Stimulated activated CD8-positive, alpha-beta memory T cell treated with anti-CD3 and anti-CD28 coated beads, Interleukin-4, amount 100 ng/mL, for 1 hour (primary cell): Measurements from ENCODE around the gene BABAM2.
"Not testable (repeated sequence)": the region's sequence is repeated elsewhere in the genome, so short reads cannot be mapped to it uniquely, and the experiment has no call there.

ENCODE experiments used
- DNase-seq, 2 donors: peaks; one replicate each; pipeline ENCODE4 v3.0.0-alpha.2; 2020; ENCODE audit warnings: low read depth in 2 of 2, low spot score in 1 of 2

The BABAM2 gene

GRCh38 chr2:28325173-28325566, 434.6 kb downstream of the BABAM2 start:
- no peak for DNase-seq

GRCh38 chr2:28325567-28326468, 435.3 kb downstream of the BABAM2 start:
- DNase-seq, result no peak

GRCh38 chr2:28326469-28326805, 435.9 kb downstream of the BABAM2 start:
- DNase-seq, result no peak

GRCh38 chr2:28326881-28327505, 436.5 kb downstream of the BABAM2 start:
- DNase-seq, result no peak

- DNase-seq, result no peak
Observed at GRCh38 chr2:28327581-28327955, 437.0 kb downstream of the BABAM2 start.

GRCh38 chr2:28327956-28328922, 437.7 kb downstream of the BABAM2 start:
- no peak for DNase-seq

- DNase-seq, result no peak
Observed at GRCh38 chr2:28329184-28329583, 438.7 kb downstream of the BABAM2 start.

- DNase-seq, result not testable (repeated sequence)
Observed at GRCh38 chr2:28330722-28331121, 440.2 kb downstream of the BABAM2 start.

GRCh38 chr2:28331797-28332196, 441.3 kb downstream of the BABAM2 start:
- not testable (repeated sequence) for DNase-seq

- no peak for DNase-seq
Observed at GRCh38 chr2:28332696-28333095, 442.2 kb downstream of the BABAM2 start.

- no peak for DNase-seq
Observed at GRCh38 chr2:28333606-28334526, 443.3 kb downstream of the BABAM2 start.

GRCh38 chr2:28334527-28334894, 444.0 kb downstream of the BABAM2 start:
- DNase-seq, result no peak

GRCh38 chr2:28335265-28335664, 444.7 kb downstream of the BABAM2 start:
- not testable (repeated sequence) for DNase-seq

GRCh38 chr2:28335666-28336065, 445.1 kb downstream of the BABAM2 start:
- DNase-seq, result no peak

GRCh38 chr2:28336264-28336980, 445.9 kb downstream of the BABAM2 start:
- no peak for DNase-seq

- DNase-seq, result no peak
Observed at GRCh38 chr2:28336982-28337627, 446.6 kb downstream of the BABAM2 start.

- DNase-seq, result no peak
Observed at GRCh38 chr2:28338046-28338817, 447.7 kb downstream of the BABAM2 start.

GRCh38 chr2:28338831-28339321, 448.3 kb downstream of the BABAM2 start:
- no peak for DNase-seq
